Erythroblast (primary cell): ENCODE results near the gene KRT8.

Experiments used
- GATA1 ChIP-seq: IDR thresholded peaks from 2 replicates; pipeline ENCODE4 v1.6.1; 2011; ENCODE audit warnings: low read depth, mild to moderate bottlenecking, control low read depth, low read length, moderate library complexity
- POLR2A ChIP-seq: IDR thresholded peaks from 2 replicates; pipeline ENCODE4 v1.6.1; 2011; ENCODE audit warnings: mild to moderate bottlenecking, low read length

DNA sequence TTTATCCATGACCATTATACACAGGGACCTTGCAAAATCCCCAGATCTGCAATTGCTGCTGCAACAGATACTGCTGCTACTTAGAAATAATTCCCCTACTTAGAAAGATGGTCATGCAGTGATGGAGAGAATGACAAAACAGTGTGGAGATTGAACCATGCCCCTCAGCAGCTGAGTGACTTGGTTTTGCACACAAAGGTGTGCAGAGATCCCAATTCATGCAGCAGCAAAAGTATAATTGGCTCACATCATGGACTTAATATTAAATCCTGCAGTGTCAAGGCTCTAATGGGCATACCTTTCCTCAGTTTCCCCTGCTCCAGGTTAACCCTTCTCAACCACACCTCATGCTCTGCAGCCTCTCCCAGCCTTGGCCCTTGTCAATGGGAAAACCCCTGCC lies 53.1 kb downstream of the KRT8 start:
- TF ChIP-seq POLR2A, result no peak
- TF ChIP-seq GATA1, result no peak
